Effector CD4-positive, alpha-beta T cell (primary cell): ENCODE measurements around the gene SLC45A2.
"Not testable (repeated sequence)": the region's sequence is repeated elsewhere in the genome, so short reads cannot be mapped to it uniquely, and the experiment has no call there.

Experiments used
- DNase-seq: peaks from one replicate; pipeline ENCODE4 v3.0.0-alpha.2; 2020

SLC45A2 gene

GRCh38 chr5:33964132-33964700 lies 20.3 kb downstream of the SLC45A2 start:
- DNase-seq = no peak

- DNase-seq = no peak
Observed at GRCh38 chr5:33958176-33958575, 26.3 kb downstream of the SLC45A2 start.

GRCh38 chr5:33957577-33958150 lies 26.8 kb downstream of the SLC45A2 start:
- no peak for DNase-seq

GRCh38 chr5:33952175-33952574 lies 32.3 kb downstream of the SLC45A2 start:
- DNase-seq = not testable (repeated sequence)

- DNase-seq = no peak
Observed at GRCh38 chr5:33944543-33945132, 39.9 kb downstream of the SLC45A2 start.

GRCh38 chr5:33941090-33941489 lies 43.4 kb downstream of the SLC45A2 start:
- DNase-seq = no peak

GRCh38 chr5:33939556-33940262 lies 44.8 kb downstream of the SLC45A2 start:
- no peak for DNase-seq

GRCh38 chr5:33938881-33939280 lies 45.6 kb downstream of the SLC45A2 start:
- DNase-seq = no peak

GRCh38 chr5:33938507-33938796 lies 46.0 kb downstream of the SLC45A2 start:
- DNase-seq = no peak

- DNase-seq = no peak
Observed at GRCh38 chr5:33937707-33938506, 46.6 kb downstream of the SLC45A2 start.

- DNase-seq = no peak
Observed at GRCh38 chr5:33937017-33937706, 47.3 kb downstream of the SLC45A2 start.

GRCh38 chr5:33936381-33937016 lies 48.0 kb downstream of the SLC45A2 start, which contains the start of gene RXFP3:
Gene RXFP3 (plus strand): TSS chr5:33936386. CDS start chr5:33936741, 355 bp downstream.
- DNase-seq = no peak

- DNase-seq = no peak
Observed at GRCh38 chr5:33936004-33936380, 48.5 kb downstream of the SLC45A2 start.

- DNase-seq = no peak
Observed at GRCh38 chr5:33934176-33934575, 50.3 kb downstream of the SLC45A2 start.

- no peak for DNase-seq
Observed at GRCh38 chr5:33933723-33934169, 50.7 kb downstream of the SLC45A2 start.

- no peak for DNase-seq
Observed at GRCh38 chr5:33931136-33931535, 53.4 kb downstream of the SLC45A2 start.

GRCh38 chr5:33929925-33930690 lies 54.4 kb downstream of the SLC45A2 start:
- no peak for DNase-seq

GRCh38 chr5:33928283-33928682 lies 56.2 kb downstream of the SLC45A2 start:
- DNase-seq = no peak

- no peak for DNase-seq
Observed at GRCh38 chr5:33927685-33928084, 56.8 kb downstream of the SLC45A2 start.

GRCh38 chr5:33925278-33925677 lies 59.2 kb downstream of the SLC45A2 start:
- no peak for DNase-seq

GRCh38 chr5:33921002-33921401 lies 63.5 kb downstream of the SLC45A2 start:
- DNase-seq = no peak
